Adipose tissue (tissue), 3 donors: ENCODE measurements around the gene PRDX5. TPM values are rescaled to one million over a fixed set of nuclear protein-coding genes. Genes with fewer than 3 reads are reported as not detected.

Experiments
- H3K27ac ChIP-seq: one replicate; pipeline ENCODE4 v1.5.1; 2013; ENCODE audit warnings: low read depth, low read length
- WGBS, 3 donors: extraction: QIAGEN DNeasy Blood & Tissue Kit; methylation state at CpG; one replicate each; pipeline ENCODE4 v1.1.7; 2013; 5-methylcytosine and 5-hydroxymethylcytosine counted together
- polyA plus RNA-seq, 3 donors: library from polyadenylated mRNA; stranded (reverse); fragments of 200-250 nt; gene quantifications; one replicate each; pipeline ENCODE4 v1.2.3, GENCODE V29; 2013
- donor health status: healthy with polysubstance abuse.
- donor health status: Bipolar disorder and iron deficiency.
- donor health status: healthy.

The PRDX5 gene
- polyA plus RNA-seq, 3 donors: 183 to 391 (median 277) TPM

DNA sequence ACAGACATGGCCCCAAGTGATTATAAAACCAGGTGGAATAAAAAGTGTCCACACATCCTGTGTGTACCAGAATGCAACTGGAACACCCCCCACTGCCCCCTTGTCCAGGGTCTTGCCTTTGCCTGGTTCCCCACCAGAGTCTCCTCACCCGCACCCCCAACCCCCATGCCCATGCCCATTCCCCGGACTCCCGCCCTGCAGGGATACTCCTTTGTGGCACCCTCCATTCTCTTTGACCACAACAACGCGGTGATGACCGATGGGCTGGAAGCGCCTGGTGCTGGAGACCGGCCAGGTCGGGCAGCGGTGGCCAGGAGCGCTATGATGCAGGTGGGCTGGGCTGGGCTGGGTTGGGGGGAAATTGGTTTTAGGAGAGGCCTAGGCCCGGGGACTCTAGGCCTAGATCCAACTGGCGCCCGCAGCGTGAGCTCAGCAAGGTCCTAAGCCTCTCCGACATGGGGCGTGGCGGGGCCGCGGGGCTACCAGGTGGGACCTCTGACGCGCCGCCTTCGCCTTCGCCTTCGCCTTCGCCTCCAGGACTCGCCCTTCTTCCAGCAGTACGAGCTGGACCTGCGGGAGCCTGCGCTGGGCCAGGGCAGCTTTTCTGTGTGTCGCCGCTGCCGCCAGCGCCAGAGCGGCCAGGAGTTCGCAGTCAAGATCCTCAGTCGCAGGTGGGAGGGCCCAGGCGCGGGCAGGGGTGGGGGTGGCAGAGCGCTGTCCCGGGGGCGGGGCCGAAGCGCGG lies 50.2 kb downstream of the PRDX5 start:
- H3K27ac ChIP-seq: no peak overlapping the region
- WGBS, 3 donors: 86 to 92% (median 91%) methylated on average over 43 to 46 of the region's 46 CpGs

DNA sequence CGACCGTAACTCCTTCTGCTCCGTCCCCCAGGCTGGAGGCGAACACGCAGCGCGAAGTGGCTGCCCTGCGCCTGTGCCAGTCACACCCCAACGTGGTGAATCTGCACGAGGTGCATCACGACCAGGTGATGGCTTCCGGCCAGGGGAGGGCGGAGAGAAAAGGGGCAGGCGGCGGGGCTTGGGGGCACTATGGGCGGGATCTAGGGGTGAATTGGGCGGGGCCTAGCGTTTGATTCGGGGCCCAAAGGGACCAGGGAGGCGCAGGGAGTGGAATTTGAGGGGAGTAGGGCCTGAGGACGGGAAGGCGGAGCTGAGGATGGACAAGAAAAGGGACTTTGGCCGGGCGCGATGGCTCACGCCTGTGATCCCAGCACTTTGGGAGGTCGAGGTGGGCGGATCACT lies 50.8 kb downstream of the PRDX5 start:
- H3K27ac ChIP-seq: no peak overlapping the region
- WGBS, 3 donors: 90 to 92% (median 91%) methylated on average over 28 of the region's 28 CpGs

DNA sequence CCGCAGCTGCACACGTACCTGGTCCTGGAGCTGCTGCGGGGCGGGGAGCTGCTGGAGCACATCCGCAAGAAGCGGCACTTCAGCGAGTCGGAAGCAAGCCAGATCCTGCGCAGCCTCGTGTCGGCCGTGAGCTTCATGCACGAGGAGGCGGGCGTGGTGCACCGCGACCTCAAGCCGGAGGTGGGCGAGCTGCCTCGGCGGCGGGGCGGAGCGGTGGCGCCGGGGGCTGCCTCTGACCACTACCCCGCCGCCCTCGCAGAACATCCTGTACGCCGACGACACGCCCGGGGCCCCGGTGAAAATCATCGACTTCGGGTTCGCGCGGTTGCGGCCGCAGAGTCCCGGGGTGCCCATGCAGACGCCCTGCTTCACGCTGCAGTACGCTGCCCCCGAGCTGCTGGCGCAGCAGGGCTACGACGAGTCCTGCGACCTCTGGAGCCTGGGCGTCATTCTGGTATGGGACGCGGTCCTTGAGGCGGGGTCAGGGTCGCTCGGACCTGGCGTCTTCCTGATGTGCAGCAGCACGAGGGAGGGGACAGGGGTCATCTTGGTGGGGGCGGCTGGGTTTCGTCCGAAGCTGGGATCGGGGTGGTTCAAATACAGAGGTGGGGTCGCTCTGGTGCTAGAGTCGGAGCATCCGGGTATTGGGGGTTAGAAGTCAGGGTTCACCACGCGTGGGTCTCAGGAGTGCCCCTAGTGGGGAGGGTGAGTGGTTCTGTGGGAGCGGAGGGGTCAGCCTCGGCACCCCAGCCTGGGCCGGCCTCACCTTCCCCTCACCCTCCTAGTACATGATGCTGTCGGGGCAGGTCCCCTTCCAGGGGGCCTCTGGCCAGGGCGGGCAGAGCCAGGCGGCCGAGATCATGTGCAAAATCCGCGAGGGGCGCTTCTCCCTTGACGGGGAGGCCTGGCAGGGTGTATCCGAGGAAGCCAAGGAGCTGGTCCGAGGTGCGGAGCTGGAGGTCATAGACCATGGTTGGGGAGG lies 51.8 kb downstream of the PRDX5 start:
- no peak overlapping the region for H3K27ac ChIP-seq
- 87 to 93% (median 92%) methylated on average over 74 to 82 of the region's 82 CpGs for WGBS, 3 donors

DNA sequence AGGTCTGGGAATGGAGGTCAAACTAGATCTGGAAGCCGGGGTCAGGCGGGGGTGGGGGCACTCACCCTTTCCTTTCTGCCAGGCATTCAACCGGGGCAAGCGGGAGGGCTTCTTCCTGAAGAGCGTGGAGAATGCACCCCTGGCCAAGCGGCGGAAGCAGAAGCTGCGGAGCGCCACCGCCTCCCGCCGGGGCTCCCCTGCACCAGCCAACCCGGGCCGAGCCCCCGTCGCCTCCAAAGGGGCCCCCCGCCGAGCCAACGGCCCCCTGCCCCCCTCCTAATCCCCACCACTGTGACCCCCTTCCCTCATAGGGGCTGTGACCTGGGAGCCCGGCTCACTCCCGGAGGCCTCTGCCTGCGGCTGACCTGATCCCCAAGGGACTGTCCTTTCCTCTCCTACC lies 53.3 kb downstream of the PRDX5 start:
- WGBS, 3 donors: 83 to 88% (median 88%) methylated on average over 18 to 22 of the region's 22 CpGs
- no peak overlapping the region for H3K27ac ChIP-seq

Other genes starting within 250 kb of the PRDX5 start
- gene MACROD1, start 152.0 kb upstream of the PRDX5 start, polyA plus RNA-seq: 10 to 100 TPM; 27.6 to 66.7 (median 38.7) TPM
- 10 to 100 TPM; 30.0 to 65.6 (median 46.3) TPM for gene STIP1, start 131.9 kb upstream of the PRDX5 start, polyA plus RNA-seq
- 10 to 100 TPM in 2 of 3 donors, 1 to 10 TPM in 1; 5.6 to 39.9 (median 26.7) TPM for gene FERMT3, start 111.4 kb upstream of the PRDX5 start, polyA plus RNA-seq
- 10 to 100 TPM; 42.2 to 61.3 (median 46.7) TPM for gene TRPT1, start 91.9 kb upstream of the PRDX5 start, polyA plus RNA-seq
- gene NUDT22, start 91.8 kb upstream of the PRDX5 start, polyA plus RNA-seq: 10 to 100 TPM; 42.5 to 51.3 (median 49.4) TPM
- gene DNAJC4, start 87.6 kb upstream of the PRDX5 start, polyA plus RNA-seq: 10 to 100 TPM; 34.4 to 47.0 (median 42.8) TPM
- gene VEGFB, start 83.5 kb upstream of the PRDX5 start, polyA plus RNA-seq: 100 to 1,000 TPM in 2 of 3 donors, 10 to 100 TPM in 1; 53.2 to 327 (median 249) TPM
- gene FKBP2, start 77.0 kb upstream of the PRDX5 start, polyA plus RNA-seq: 100 to 1,000 TPM; 105 to 176 (median 137) TPM
- gene PPP1R14B, start 71.2 kb upstream of the PRDX5 start, polyA plus RNA-seq: 100 to 1,000 TPM; 102 to 148 (median 139) TPM
- 10 to 100 TPM in 2 of 3 donors, 1 to 10 TPM in 1; 5.7 to 22.2 (median 11.1) TPM for gene PLCB3, start 66.6 kb upstream of the PRDX5 start, polyA plus RNA-seq
- gene BAD, start 33.5 kb upstream of the PRDX5 start, polyA plus RNA-seq: 100 to 1,000 TPM in 1 of 3 donors, 10 to 100 TPM in 2; 40.5 to 115 (median 70.6) TPM
- gene GPR137, start 32.3 kb upstream of the PRDX5 start, polyA plus RNA-seq: 10 to 100 TPM; 13.0 to 28.5 (median 25.2) TPM
- gene KCNK4, start 26.8 kb upstream of the PRDX5 start, polyA plus RNA-seq: under 1 TPM in 1 of 3 donors, not detected in 2; 0.04 TPM
- under 1 TPM in 2 of 3 donors, not detected in 1; 0.15 TPM for gene CATSPERZ, start 17.8 kb upstream of the PRDX5 start, polyA plus RNA-seq
- gene ESRRA, start 12.6 kb upstream of the PRDX5 start, polyA plus RNA-seq: 10 to 100 TPM; 30.1 to 58.1 (median 49.6) TPM
- gene TRMT112, start 562 bp upstream of the PRDX5 start, polyA plus RNA-seq: 100 to 1,000 TPM; 135 to 387 (median 213) TPM
- 10 to 100 TPM in 2 of 3 donors, 1 to 10 TPM in 1; 9.1 to 19.1 (median 11.7) TPM for gene CCDC88B, start 22.1 kb downstream of the PRDX5 start, polyA plus RNA-seq
- gene RPS6KA4, start 41.0 kb downstream of the PRDX5 start, polyA plus RNA-seq: 10 to 100 TPM; 11.1 to 29.4 (median 25.3) TPM
- gene SLC22A11, start 237.8 kb downstream of the PRDX5 start, polyA plus RNA-seq: under 1 TPM in 1 of 3 donors, not detected in 2; 0.04 TPM